ENCODE measurements around the gene KAZN.

- TF ChIP-seq CTCF (IDR thresholded peaks at IDR 0.05) (no peak), POLR2A (IDR thresholded peaks at IDR 0.05) (no peak)
Observed at GRCh38 chr1:14625572-14625971, 27.1 kb downstream of the KAZN start.

Measured in testis (tissue), 2 donors.